ENCODE measurements around the gene TREM1. TPM values are rescaled to one million over a fixed set of nuclear protein-coding genes. Genes with fewer than 3 reads are reported as not detected.
A peak's percentile ranks its signal among the peaks of the same experiment; 100 is the strongest.
"Not testable (repeated sequence)": the region's sequence is repeated elsewhere in the genome, so short reads cannot be mapped to it uniquely, and the experiment has no call there.

Gene TREM1
- polyA plus RNA-seq, 10 donors, result 0.17 to 1.5 (median 0.31) TPM; not detected in 2

GRCh38 chr6:41263267-41263666 is 23.2 kb downstream of the TREM1 start:
- DNase-seq, result no peak

DNA sequence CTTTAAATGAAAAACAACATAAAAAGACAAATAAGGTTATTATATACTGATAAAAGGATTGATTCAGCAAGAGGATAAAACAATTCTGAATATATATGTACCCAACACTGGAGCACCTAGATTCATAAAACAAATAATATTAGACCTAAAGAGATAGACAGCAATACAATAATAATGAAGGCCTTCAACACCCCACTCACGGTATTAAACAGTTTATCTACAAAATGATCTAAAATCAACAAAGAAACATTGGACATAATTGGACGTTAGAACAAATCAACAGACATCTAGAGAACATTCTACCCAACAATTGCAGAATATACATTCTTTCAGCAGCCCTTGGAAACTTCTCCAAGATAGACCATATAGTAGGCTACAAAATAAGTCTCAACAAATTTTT is 24.1 kb downstream of the TREM1 start:
- DNase-seq, result no peak

DNA sequence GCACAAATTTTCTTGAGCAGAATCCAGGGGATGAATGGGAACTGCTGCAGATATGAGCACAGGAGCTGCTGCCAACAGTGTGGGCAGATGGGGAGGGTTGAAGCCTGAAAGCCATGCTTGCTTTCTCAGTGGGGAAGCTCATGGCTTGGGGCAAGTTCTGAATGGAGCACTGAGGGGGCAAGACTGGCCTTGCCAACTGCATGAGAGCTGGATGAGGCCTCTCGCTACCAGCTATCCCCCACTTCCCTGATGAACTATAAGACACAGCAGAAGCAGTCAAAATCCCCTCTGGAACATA is 28.3 kb downstream of the TREM1 start:
- DNase-seq, result no peak

DNA sequence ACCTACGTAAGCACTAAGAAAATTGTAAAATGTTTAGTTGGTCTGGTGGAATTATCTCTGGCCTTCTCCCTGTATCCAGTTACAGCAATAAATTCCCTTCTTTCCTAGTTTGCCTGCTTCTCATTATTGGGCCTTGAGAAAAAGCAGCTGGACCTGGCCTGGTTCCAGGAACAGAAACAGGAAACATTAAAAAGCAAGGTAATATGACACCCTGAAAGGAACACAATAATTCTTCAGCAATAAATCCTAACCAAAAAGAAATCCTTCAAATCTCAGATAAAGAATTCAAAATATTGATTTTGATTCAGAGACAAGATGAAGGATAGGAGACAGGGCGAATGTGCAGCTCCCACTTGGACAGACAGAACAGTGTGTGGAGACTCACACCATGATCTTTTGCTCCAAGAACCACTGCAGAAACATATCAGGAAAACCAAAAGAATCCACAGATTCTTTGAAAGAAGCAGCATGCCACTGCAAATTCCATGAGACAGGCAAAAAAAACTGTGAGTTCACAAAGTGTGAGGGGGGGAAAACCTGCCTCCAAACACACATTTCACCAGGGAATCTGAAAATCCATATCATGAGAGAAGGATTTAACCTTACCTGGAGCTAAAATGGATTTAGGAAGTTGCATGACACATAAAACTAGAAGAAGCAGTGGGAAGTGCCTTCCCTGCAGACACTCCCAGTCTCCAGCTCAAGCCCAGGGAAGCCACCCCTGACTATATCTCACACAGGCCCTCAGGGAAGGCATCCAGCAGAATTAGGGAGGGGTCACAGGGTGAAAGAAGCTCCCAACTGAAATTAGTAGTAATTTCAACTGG is 28.9 kb downstream of the TREM1 start:
- DNase-seq, result peak; percentile 43 to 81 (median 67)

DNA sequence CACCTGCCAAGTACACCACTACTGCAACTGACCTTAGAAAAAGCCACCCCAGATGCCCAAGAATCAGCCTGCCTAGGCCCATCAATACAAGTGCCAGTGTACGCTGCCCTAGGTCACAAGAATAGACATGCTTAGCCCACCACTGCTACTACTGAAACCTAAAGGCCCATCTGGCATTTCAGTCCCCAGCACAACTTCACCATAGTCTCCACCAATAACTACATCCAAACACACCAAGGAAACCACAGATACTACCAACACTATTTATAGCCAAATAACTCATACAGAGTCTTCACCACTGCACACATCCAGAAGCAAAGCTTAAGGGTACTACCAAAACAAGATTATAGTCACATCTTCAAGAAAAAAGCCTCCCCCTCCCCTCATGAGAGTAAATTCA is 30.1 kb downstream of the TREM1 start:
- DNase-seq, result no peak

- no peak for DNase-seq
Observed at GRCh38 chr6:41255638-41256246, 30.7 kb downstream of the TREM1 start.

GRCh38 chr6:41255110-41255509 is 31.4 kb downstream of the TREM1 start:
- DNase-seq, result peak in 1 of 3 donors; percentile 26

DNA sequence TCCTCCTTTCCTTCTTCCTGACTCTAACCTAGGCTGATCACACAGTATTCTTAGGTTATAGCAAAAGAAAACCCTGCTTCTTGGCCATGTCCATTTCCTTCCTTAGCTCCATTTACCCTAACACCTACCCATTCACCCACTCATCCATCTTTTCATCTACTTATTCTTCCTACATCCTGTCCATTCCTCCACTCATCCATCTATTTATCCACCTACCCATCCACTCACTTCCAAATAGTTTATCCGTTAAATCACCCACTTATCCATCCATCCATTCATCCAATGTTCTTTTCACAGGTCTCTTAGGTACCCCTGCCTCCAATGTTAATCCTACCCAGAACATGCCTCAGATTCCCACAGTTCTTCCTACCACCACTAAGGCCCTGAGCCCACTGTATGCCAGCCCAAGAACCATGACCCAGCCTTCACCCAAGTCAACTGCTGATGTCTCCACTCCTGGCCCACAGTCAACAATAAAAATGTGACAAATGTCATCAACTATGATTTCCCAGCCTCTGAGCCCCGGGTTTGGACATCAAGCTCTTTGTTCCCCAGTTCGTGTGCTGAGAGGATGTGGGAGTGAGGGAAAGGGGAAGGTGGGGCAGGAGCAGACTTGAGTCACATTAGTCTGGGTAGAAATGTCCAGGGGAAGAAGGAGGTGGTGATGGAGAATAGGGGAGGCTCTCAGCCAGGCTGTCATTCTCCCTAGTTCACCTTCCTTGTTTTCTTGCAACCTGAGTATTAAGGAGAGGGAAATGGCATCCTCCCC is 33.9 kb downstream of the TREM1 start:
- no peak for DNase-seq

- no peak for DNase-seq
Observed at GRCh38 chr6:41247882-41248705, 38.4 kb downstream of the TREM1 start.

- DNase-seq, result no peak
Observed at GRCh38 chr6:41247288-41247865, 39.1 kb downstream of the TREM1 start.

GRCh38 chr6:41246529-41246928 is 40.0 kb downstream of the TREM1 start:
- not testable (repeated sequence) for DNase-seq

- DNase-seq, result no peak
Observed at GRCh38 chr6:41239467-41240159, 46.9 kb downstream of the TREM1 start.

- no peak for DNase-seq
Observed at GRCh38 chr6:41237128-41237527, 49.4 kb downstream of the TREM1 start.

DNA sequence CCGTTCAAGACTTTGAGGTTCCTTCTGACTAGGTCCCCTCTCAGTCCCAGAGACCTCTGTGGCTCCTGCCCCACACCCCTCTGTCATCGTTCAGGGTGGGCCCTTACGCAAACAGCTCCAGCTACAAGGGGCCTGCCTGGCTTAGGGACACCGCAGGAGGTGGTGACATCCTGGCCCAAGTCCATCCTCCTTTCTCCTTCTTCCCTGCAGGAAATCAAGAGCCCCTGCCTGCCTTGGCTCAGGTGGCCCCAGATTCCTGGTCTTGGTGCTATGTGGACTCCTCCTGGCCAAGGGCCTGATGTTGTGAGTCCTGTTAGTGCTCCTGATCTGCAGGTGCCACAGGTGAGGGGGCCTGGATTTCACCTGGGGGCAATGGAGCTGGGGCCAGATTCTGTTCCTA is 50.2 kb downstream of the TREM1 start:
- no peak for DNase-seq

DNA sequence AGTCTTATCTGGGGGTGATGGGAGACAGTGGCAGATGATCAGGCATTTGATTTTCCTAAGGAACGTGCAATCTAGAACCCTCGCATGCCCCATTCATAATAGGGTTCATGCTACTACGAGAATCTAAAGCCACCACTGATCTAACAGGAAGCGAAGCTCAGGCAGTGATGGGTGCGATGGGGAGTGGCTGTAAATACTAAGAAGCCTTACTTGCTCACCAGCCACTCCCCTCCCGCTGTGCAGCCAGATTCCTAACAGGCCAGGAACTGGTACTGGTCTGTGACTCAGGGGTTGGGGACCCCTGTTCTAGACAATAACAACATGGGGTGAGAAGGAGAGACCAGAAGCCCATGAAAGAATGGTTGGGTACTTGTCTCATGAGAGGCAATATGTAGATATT is 53.8 kb downstream of the TREM1 start:
- no peak for DNase-seq

- DNase-seq, result no peak
Observed at GRCh38 chr6:41231246-41231645, 55.2 kb downstream of the TREM1 start.

GRCh38 chr6:41229721-41230120 is 56.8 kb downstream of the TREM1 start:
- DNase-seq, result no peak

GRCh38 chr6:41228616-41229015 is 57.9 kb downstream of the TREM1 start:
- DNase-seq, result no peak

- no peak for DNase-seq
Observed at GRCh38 chr6:41228096-41228495, 58.4 kb downstream of the TREM1 start, which contains the start of gene TREML4. TREML4 (plus strand) TSS chr6:41228349; CDS start chr6:41228428, 79 bp downstream.

DNA sequence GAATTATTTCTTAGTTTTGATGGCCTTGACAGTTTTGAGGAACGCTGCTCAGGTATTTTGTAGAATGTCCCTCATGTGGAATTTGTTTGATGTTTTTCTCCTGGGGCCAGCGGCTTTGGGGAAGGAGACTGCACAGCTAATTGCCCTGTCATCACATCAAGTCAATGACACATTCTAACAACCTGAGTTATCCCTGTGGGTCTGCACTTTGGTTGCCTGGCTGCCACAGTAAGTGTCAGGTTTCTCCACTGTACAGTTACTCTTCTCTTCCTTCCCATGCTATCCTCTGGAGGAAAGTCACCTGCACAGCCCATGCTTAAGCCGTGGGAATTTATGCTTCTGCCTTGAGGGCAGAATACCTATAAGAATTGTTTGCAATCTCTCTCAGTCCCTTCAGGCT is 59.7 kb downstream of the TREM1 start:
- DNase-seq, result no peak

- DNase-seq, result no peak
Observed at GRCh38 chr6:41224800-41225199, 61.7 kb downstream of the TREM1 start.
